Endothelial cell of umbilical vein (primary cell): Measurements from ENCODE around the gene AFP. TPM values are rescaled to one million over a fixed set of nuclear protein-coding genes. Genes with fewer than 3 reads are reported as not detected.

Source experiments
- BruUV-seq: library from RNA; stranded (reverse); fragments of 400-500 nt; replicated peaks from 2 replicates; lab custom pipeline; 2021; lab: Mats Ljungman, UMichigan
- CTCF ChIA-PET: fragments of 300-600, 350-600 bp; sonication (Branson Sonifier 250); formaldehyde crosslinking; loops from one replicate; lab custom pipeline; 2021; ENCODE audit warnings: antibody characterized with exemption, inconsistent platforms; lab: Charles Lee
- POLR2A ChIA-PET: fragments of 300-600, 350-600 bp; sonication (Branson Sonifier 250); formaldehyde crosslinking; loops from one replicate; lab custom pipeline; 2021; ENCODE audit warnings: antibody characterized with exemption, inconsistent platforms; lab: Charles Lee
- DNase-seq: peaks from one replicate; pipeline ENCODE4 v3.0.0-alpha.2; 2011; ENCODE audit warnings: low read depth, low spot score
- FAIRE-seq: peaks from 2 replicates; lab custom pipeline; 2011; peaks lifted over from hg19 to GRCh38; lab: Jason Lieb, UNC
- H2AFZ ChIP-seq: 2 replicates; pipeline ENCODE4 v1.6.0; 2012; ENCODE audit warnings: low read depth, low read length, control low read depth, inconsistent platforms
- H3K27ac ChIP-seq: 2 replicates; pipeline ENCODE4 v1.5.1; 2011; ENCODE audit warnings: low read depth, mild to moderate bottlenecking, control low read depth, low read length, moderate library complexity; ENCODE audit not compliant: insufficient read depth
- H3K27me3 ChIP-seq, 2 experiments: 2 replicates each; pipeline versions ENCODE4 v1.6.0 to v1.6.1; 2011; ENCODE audit warnings: low read length in 2 of 2, mixed read lengths in 1 of 2; ENCODE audit not compliant: control insufficient read depth in 2 of 2, insufficient read depth in 2 of 2
- H3K36me3 ChIP-seq, 2 experiments: 2 replicates in 1 of 2; 3 replicates in 1 of 2; pipeline ENCODE4 v1.5.1; 2011; ENCODE audit warnings: low read length in 2 of 2, mild to moderate bottlenecking in 1 of 2, moderate library complexity in 1 of 2; ENCODE audit not compliant: control insufficient read depth in 2 of 2, insufficient read depth in 2 of 2; ENCODE audit errors: extremely low read depth in 1 of 2
- H3K4me1 ChIP-seq: 3 replicates; pipeline ENCODE4 v1.5.1; 2011; ENCODE audit warnings: mild to moderate bottlenecking, low read length; ENCODE audit not compliant: control insufficient read depth, insufficient read depth; ENCODE audit errors: extremely low read depth
- H3K4me2 ChIP-seq: 2 replicates; pipeline ENCODE4 v1.6.1; 2011; ENCODE audit warnings: low read length, control low read depth, mixed read lengths; ENCODE audit not compliant: insufficient read depth
- H3K4me3 ChIP-seq, 3 experiments: fragments of 200-600 bp in 1 of 3; sonication (generic), shearing (Covaris generic) in 1 of 3; replicated peaks in 1 of 3; 2 replicates each; pipeline ENCODE4 v1.5.1; 2011 to 2016; ENCODE audit warnings: control low read depth in 3 of 3, low read length in 3 of 3, mild to moderate bottlenecking in 2 of 3, inconsistent platforms in 1 of 3, low read depth in 1 of 3, moderate library complexity in 1 of 3; ENCODE audit not compliant: insufficient read depth in 1 of 3
- H3K79me2 ChIP-seq: 2 replicates; pipeline ENCODE4 v1.6.0; 2012; ENCODE audit warnings: low read length, inconsistent platforms; ENCODE audit not compliant: control insufficient read depth, insufficient read depth
- H3K9ac ChIP-seq: replicated peaks from 2 replicates; pipeline ENCODE3; 2011; ENCODE audit warnings: low read length, control low read depth; ENCODE audit not compliant: insufficient read depth; ENCODE audit errors: extremely low read depth
- H3K9me1 ChIP-seq: replicated peaks from 3 replicates; pipeline ENCODE4 v1.6.0; 2011; ENCODE audit warnings: mild to moderate bottlenecking, low read length; ENCODE audit not compliant: control insufficient read depth, insufficient read depth; ENCODE audit errors: extremely low read depth
- H3K9me3 ChIP-seq: replicated peaks from 2 replicates; pipeline ENCODE4 v1.5.1; 2012; ENCODE audit warnings: low read length, inconsistent platforms; ENCODE audit not compliant: control insufficient read depth, insufficient read depth
- H4K20me1 ChIP-seq: replicated peaks from 2 replicates; pipeline ENCODE3; 2011; ENCODE audit warnings: mild to moderate bottlenecking, low read length; ENCODE audit not compliant: control insufficient read depth, insufficient read depth; ENCODE audit errors: extremely low read depth
- CTCF ChIP-seq, 2 donors: IDR thresholded peaks; 1 replicate in 1 of 2; 2 replicates in 1 of 2; pipeline ENCODE4 v1.5.1; 2011; ENCODE audit warnings: low read length in 2 of 2, mild to moderate bottlenecking in 2 of 2, moderate library complexity in 2 of 2, control low read depth in 1 of 2, inconsistent platforms in 1 of 2, low read depth in 1 of 2; ENCODE audit not compliant: insufficient read depth in 1 of 2; ENCODE audit errors: extremely low read depth in 1 of 2
- EZH2 ChIP-seq: IDR thresholded peaks from 2 replicates; pipeline ENCODE4 v1.6.1; 2012; ENCODE audit warnings: borderline replicate concordance, low read depth, mild to moderate bottlenecking, moderate library complexity, low read length, inconsistent platforms; ENCODE audit not compliant: severe bottlenecking
- FOS ChIP-seq: IDR thresholded peaks from 2 replicates; pipeline ENCODE4 v1.6.1; 2011; ENCODE audit warnings: mild to moderate bottlenecking, low read length, moderate library complexity, borderline replicate concordance; ENCODE audit not compliant: insufficient read depth
- GATA2 ChIP-seq: IDR thresholded peaks from 2 replicates; pipeline ENCODE4 v1.7.0; 2011; ENCODE audit warnings: low read depth, mild to moderate bottlenecking, moderate library complexity, mixed read lengths, low read length; ENCODE audit not compliant: insufficient read length, insufficient read depth
- JUN ChIP-seq: IDR thresholded peaks from 2 replicates; pipeline ENCODE4 v1.6.1; 2011; ENCODE audit warnings: borderline replicate concordance, low read depth; ENCODE audit not compliant: insufficient read length, insufficient read depth
- MAX ChIP-seq: IDR thresholded peaks from 2 replicates; pipeline ENCODE4 v1.6.1; 2011; ENCODE audit not compliant: insufficient read depth, insufficient read length
- MYC ChIP-seq: IDR thresholded peaks from one replicate; pipeline ENCODE4 v1.6.1; 2011; ENCODE audit warnings: mild to moderate bottlenecking, low read depth, low read length
- POLR2A ChIP-seq: IDR thresholded peaks from 2 replicates; pipeline ENCODE4 v1.6.1; 2012; ENCODE audit warnings: low read depth, mild to moderate bottlenecking, control low read depth, low read length
- POLR2AphosphoS5 ChIP-seq: IDR thresholded peaks from 2 replicates; pipeline ENCODE4 v1.6.1; 2012; ENCODE audit warnings: low read depth, mild to moderate bottlenecking, control low read depth, low read length, moderate library complexity; ENCODE audit not compliant: insufficient read depth
- dilution Hi-C: fragments of 300-500 bp; cut with MboI; formaldehyde crosslinking; loops from one replicate; pipeline ENCODE4 v1.15.0; 2019; ENCODE audit warnings: low sequenced_read_pairs; ENCODE audit not compliant: extremely low pct_ligation_motif_present
- intact Hi-C: fragments of 100-400 bp; cut with micrococcal nuclease; formaldehyde crosslinking; loops from one replicate; pipeline ENCODE4 v1.10.0; 2022
- polyA plus RNA-seq, 4 experiments: library from polyadenylated mRNA; depleted of rRNA in 3 of 4; stranded (reverse) in 3 of 4; unstranded in 1 of 4; fragments of >200 nt; gene quantifications; 2 replicates each; pipeline versions ENCODE4 v1.2.1 to v1.2.3, GENCODE V29; 2011 to 2012; ENCODE audit warnings: missing spikeins in 1 of 4
- total RNA-seq: library from RNA; stranded (reverse); gene quantifications from 2 replicates; pipeline ENCODE4 v1.2.3, GENCODE V29; 2021

Gene AFP
- total and polyA plus RNA-seq, 2 donors (not counting 3 experiments of a cell fraction or from before 2014, with no cell fraction given): not detected

GRCh38 chr4:73468170-73468569 lies 32.1 kb downstream of the AFP start:
- TF ChIP-seq JUN (no peak), EZH2 (no peak), FOS (no peak), MYC (no peak), MAX (no peak), POLR2A (no peak), POLR2AphosphoS5 (no peak), CTCF (IDR thresholded peaks at IDR 0.05; ENCODE audit: extremely low read depth in 1 of 2, insufficient read depth in 1 of 2, low read depth in 1 of 2, low read length in 2 of 2) (no peak), GATA2 (no peak)
- ChIA-PET CTCF (interaction anchor here (1.1 to 1.6 kb wide), 3 partner anchors 22 to 36 kb away, joined by 3 read pairs; no protein-coding TSS in a partner anchor), POLR2A (no interaction called here)
- Histone ChIP-seq H3K27me3 (peaks cover 0 to 6% of the 10 kb centered on the region in 2 experiments), H3K9me1 (no peaks in the 10 kb centered on the region), H3K9ac (no peak overlapping the region), H3K9me3 (no peaks in the 10 kb centered on the region), H3K36me3 (no peaks in the 10 kb centered on the region), H3K4me3 (no peak overlapping the region), H4K20me1 (no peaks in the 10 kb centered on the region), H3K4me2 (no peak overlapping the region), H2AFZ (no peak overlapping the region), H3K79me2 (no peaks in the 10 kb centered on the region), H3K27ac (no peak overlapping the region), H3K4me1 (no peaks in the 10 kb centered on the region)
- dilution Hi-C loops: no loop called here
- DNase-seq (no peak), FAIRE-seq (no peak)
- intact Hi-C loops: no loop called here
- no TSS peak for BruUV-seq
